Fibroblast of lung (primary cell): Measurements from ENCODE around the gene RIN1. TPM values are rescaled to one million over a fixed set of nuclear protein-coding genes. Genes with fewer than 3 reads are reported as not detected.
"Not testable (repeated sequence)": the region's sequence is repeated elsewhere in the genome, so short reads cannot be mapped to it uniquely, and the experiment has no call there.

Experiments used
- DNase-seq, 2 donors: peaks; one replicate each; pipeline versions ENCODE4 v3.0.0 to v3.0.0-alpha.2; 2010; ENCODE audit warnings: low read depth in 2 of 2
- H2AFZ ChIP-seq: 2 replicates; pipeline ENCODE4 v1.5.1; 2012; ENCODE audit warnings: low read length, control low read depth, inconsistent platforms
- H3K27ac ChIP-seq: 2 replicates; pipeline ENCODE4 v1.5.1; 2011; ENCODE audit warnings: low read length, control low read depth; ENCODE audit not compliant: insufficient read depth
- H3K27me3 ChIP-seq: 2 replicates; pipeline ENCODE4 v1.5.1; 2011; ENCODE audit warnings: mild to moderate bottlenecking, low read length; ENCODE audit not compliant: control insufficient read depth, insufficient read depth
- H3K36me3 ChIP-seq: 2 replicates; pipeline ENCODE4 v1.5.1; 2011; ENCODE audit warnings: low read length; ENCODE audit not compliant: control insufficient read depth, insufficient read depth
- H3K4me1 ChIP-seq: 2 replicates; pipeline ENCODE4 v1.5.1; 2011; ENCODE audit warnings: low read length; ENCODE audit not compliant: control insufficient read depth, insufficient read depth; ENCODE audit errors: extremely low read depth
- H3K4me2 ChIP-seq: 2 replicates; pipeline ENCODE4 v1.5.1; 2011; ENCODE audit warnings: low read length, control low read depth; ENCODE audit not compliant: insufficient read depth; ENCODE audit errors: extremely low read depth
- H3K4me3 ChIP-seq, 4 experiments: fragments of 200-600 bp in 1 of 4; sonication (generic) in 1 of 4; replicated peaks in 1 of 4; 2 replicates each; pipeline ENCODE4 v1.5.1; 2011 to 2016; ENCODE audit warnings: low read length in 4 of 4, low read depth in 3 of 4, mild to moderate bottlenecking in 3 of 4, control low read depth in 2 of 4, inconsistent platforms in 1 of 4, mixed read lengths in 1 of 4; ENCODE audit not compliant: insufficient read depth in 1 of 4; ENCODE audit errors: control extremely low read depth in 1 of 4
- H3K79me2 ChIP-seq: 2 replicates; pipeline ENCODE4 v1.5.1; 2012; ENCODE audit warnings: mild to moderate bottlenecking, low read length, inconsistent platforms; ENCODE audit not compliant: control insufficient read depth, insufficient read depth
- H3K9ac ChIP-seq: 2 replicates; pipeline ENCODE4 v1.5.1; 2011; ENCODE audit warnings: mild to moderate bottlenecking, low read length, control low read depth; ENCODE audit not compliant: insufficient read depth
- H3K9me3 ChIP-seq: 2 replicates; pipeline ENCODE4 v1.5.1; 2012; ENCODE audit warnings: low read depth, low read length; ENCODE audit not compliant: control insufficient read depth, insufficient read depth
- H4K20me1 ChIP-seq: 2 replicates; pipeline ENCODE4 v1.5.1; 2011; ENCODE audit warnings: low read length; ENCODE audit not compliant: control insufficient read depth, insufficient read depth; ENCODE audit errors: extremely low read depth
- CTCF ChIP-seq, 2 donors: IDR thresholded peaks in 1 of 2; conservative IDR thresholded peaks in 1 of 2; 1 replicate in 1 of 2; 2 replicates in 1 of 2; pipeline ENCODE4 v1.5.1; 2011 to 2012; ENCODE audit warnings: low read length in 2 of 2, control low read depth in 1 of 2, inconsistent platforms in 1 of 2, low read depth in 1 of 2, mild to moderate bottlenecking in 1 of 2
- EZH2 ChIP-seq: IDR thresholded peaks from 2 replicates; pipeline ENCODE4 v1.5.1; 2012; ENCODE audit warnings: low read length, control low read depth, mild to moderate bottlenecking; ENCODE audit errors: missing control alignments
- polyA plus RNA-seq, 2 donors: library from polyadenylated mRNA; depleted of rRNA in 1 of 2; stranded (reverse) in 1 of 2; unstranded in 1 of 2; fragments of >200 nt; gene quantifications; 2 replicates each; pipeline ENCODE4 v1.2.1, GENCODE V29; 2011 to 2012; ENCODE audit warnings: missing spikeins in 1 of 2
- total RNA-seq: library from RNA; depleted of rRNA; stranded (reverse); fragments of >200 nt; gene quantifications from 2 replicates; pipeline ENCODE4 v1.2.1, GENCODE V29; 2014

RIN1 gene
- total and polyA plus RNA-seq, 2 donors (not counting 1 experiment from before 2014, with no cell fraction given) = 6.3 to 22.1 TPM

- Histone ChIP-seq H3K36me3 (no peaks in the 10 kb centered on the region), H3K9me3 (no peaks in the 10 kb centered on the region), H3K4me1 (peaks cover 51% of the 10 kb centered on the region), H3K27me3 (no peaks in the 10 kb centered on the region), H3K27ac (peak overlapping the region; percentile 35), H4K20me1 (no peaks in the 10 kb centered on the region), H3K9ac (no peak overlapping the region), H3K79me2 (no peaks in the 10 kb centered on the region), H3K4me3 (no peak overlapping the region), H2AFZ (peak overlapping the region; percentile 27), H3K4me2 (no peak overlapping the region)
- peak in 1 of 2 donors; percentile 88 for DNase-seq
- no peak for TF ChIP-seq CTCF (conservative IDR thresholded peaks at IDR 0.05 in 1 of 2, IDR thresholded peaks at IDR 0.05 in 1 of 2; ENCODE audit: low read depth in 1 of 2, low read length in 2 of 2)
- TF ChIP-seq EZH2 = no peak
Measured at GRCh38 chr11:66322732-66323427, 13.4 kb downstream of the RIN1 start.

- no peak for DNase-seq
- H3K36me3 ChIP-seq = no peaks in the 10 kb centered on the region
- H3K4me2 ChIP-seq = no peak overlapping the region
- no peaks in the 10 kb centered on the region for H3K27me3 ChIP-seq
- H3K9ac ChIP-seq = no peak overlapping the region
- H3K9me3 ChIP-seq = no peaks in the 10 kb centered on the region
- no peak overlapping the region for H2AFZ ChIP-seq
- H3K27ac ChIP-seq = no peak overlapping the region
- H4K20me1 ChIP-seq = no peaks in the 10 kb centered on the region
- H3K4me3 ChIP-seq = no peak overlapping the region
- peaks cover 2% of the 10 kb centered on the region for H3K79me2 ChIP-seq
- peaks cover 49% of the 10 kb centered on the region for H3K4me1 ChIP-seq
- TF ChIP-seq CTCF (conservative IDR thresholded peaks at IDR 0.05 in 1 of 2, IDR thresholded peaks at IDR 0.05 in 1 of 2; ENCODE audit: low read depth in 1 of 2, low read length in 2 of 2) (no peak), EZH2 (no peak)
Measured at GRCh38 chr11:66321606-66322005, 14.6 kb downstream of the RIN1 start.

- H3K9me3 ChIP-seq, H3K4me2 ChIP-seq, H3K27ac ChIP-seq, DNase-seq, H3K36me3 ChIP-seq, H4K20me1 ChIP-seq, H3K4me3 ChIP-seq, H2AFZ ChIP-seq, H3K27me3 ChIP-seq, H3K9ac ChIP-seq: not testable (repeated sequence)
- Histone ChIP-seq H3K4me1 (peaks cover 42% of the 10 kb centered on the region), H3K79me2 (peaks cover 11% of the 10 kb centered on the region)
Measured at GRCh38 chr11:66320748-66321147, 15.5 kb downstream of the RIN1 start.

- H4K20me1 ChIP-seq, H2AFZ ChIP-seq, H3K27ac ChIP-seq, H3K4me2 ChIP-seq, H3K27me3 ChIP-seq, H3K9ac ChIP-seq, H3K4me3 ChIP-seq, DNase-seq, H3K36me3 ChIP-seq, H3K9me3 ChIP-seq: not testable (repeated sequence)
- Histone ChIP-seq H3K4me1 (peaks cover 39% of the 10 kb centered on the region), H3K79me2 (peaks cover 15% of the 10 kb centered on the region)
Measured at GRCh38 chr11:66320289-66320688, 15.9 kb downstream of the RIN1 start.
